HG03095 (cell line): ENCODE measurements around the gene PLAC8.
"Not testable (repeated sequence)": the region's sequence is repeated elsewhere in the genome, so short reads cannot be mapped to it uniquely, and the experiment has no call there.

Experiments
- ATAC-seq: cut with Tn5 transposase; IDR thresholded peaks from one replicate; pipeline ENCODE4 v1.9.1; 2021; ENCODE audit warnings: moderate library complexity; ENCODE audit not compliant: unreplicated experiment

Gene PLAC8

GRCh38 chr4:83074086-83074704 is 40.3 kb downstream of the PLAC8 start:
- peak; percentile 78 for ATAC-seq

DNA sequence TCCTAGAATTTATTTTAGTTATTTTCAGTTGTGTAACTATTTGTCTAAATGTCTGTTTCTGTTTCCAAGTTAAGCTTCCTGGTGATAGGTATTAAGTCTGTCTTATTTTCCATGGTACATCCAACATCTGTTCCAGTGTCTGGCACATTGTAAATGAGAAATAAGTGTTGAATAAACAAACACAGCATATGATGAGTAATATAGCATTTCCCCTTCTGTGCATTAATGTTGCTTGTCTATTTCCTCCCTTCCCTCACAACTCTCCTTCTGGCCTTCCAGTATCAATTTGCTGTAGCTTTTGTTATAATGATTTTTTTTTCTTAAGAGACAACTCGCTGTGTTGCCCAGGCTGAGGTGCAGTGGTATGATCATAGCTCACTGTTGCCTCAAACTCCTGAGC is 43.4 kb downstream of the PLAC8 start:
- no peak for ATAC-seq

GRCh38 chr4:83067058-83067639 is 47.4 kb downstream of the PLAC8 start:
- no peak for ATAC-seq

DNA sequence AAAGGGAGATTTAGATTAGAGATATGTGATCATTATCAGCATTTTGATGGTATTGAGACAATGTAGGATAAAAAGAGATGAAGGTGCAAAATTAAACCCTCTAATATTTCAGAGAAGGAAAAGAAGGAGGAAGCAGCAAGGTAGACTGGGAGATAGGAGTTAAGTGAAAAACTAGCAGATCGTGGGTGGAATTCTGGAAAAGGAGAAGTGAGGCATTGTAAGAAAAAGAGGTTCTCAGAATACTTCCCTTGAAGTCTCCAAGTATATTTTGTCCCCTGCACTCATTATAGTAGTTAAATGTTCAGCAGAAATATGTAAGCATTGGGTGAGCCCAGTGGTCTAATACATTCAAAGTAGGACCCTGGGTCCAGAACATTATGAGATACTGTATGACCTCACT is 49.3 kb downstream of the PLAC8 start:
- ATAC-seq, result no peak

DNA sequence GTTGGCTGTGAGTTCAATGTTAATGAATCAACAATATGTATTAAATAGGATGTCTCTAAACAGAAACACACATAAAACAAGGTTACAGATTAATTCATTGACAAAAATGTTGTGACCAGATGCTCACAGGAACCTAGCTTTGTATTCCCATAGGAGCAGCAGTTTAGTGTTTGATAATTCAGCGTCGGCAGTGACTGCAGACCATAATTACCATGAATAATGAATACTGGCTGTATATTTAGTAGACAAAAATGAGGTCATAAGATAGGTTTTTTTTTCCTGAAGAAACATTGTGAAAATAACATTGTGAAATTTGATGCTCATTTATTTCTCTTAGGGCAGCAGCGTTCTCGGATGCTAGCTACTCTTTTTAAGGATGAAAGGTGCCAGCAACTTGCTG is 51.8 kb downstream of the PLAC8 start:
- no peak for ATAC-seq

GRCh38 chr4:83054928-83055327 is 59.6 kb downstream of the PLAC8 start:
- no peak for ATAC-seq

DNA sequence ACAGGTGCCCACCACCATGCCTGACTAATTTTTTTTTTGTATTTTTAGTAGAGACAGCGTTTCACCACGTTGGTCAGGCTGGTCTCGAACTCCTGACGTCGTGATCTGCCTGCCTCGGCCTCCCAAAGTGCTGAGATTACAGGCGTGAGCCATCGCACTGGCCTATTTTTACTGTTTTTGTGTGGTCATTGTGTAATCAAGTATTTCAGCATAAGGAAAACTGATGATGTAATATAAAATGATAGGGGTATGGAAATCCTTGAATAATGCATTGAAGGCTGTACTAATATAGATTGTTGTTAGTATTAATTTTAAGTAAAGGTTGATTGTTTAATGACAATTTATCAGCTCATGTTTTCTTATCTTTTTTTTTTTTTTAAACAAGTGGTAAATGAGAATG is 65.7 kb downstream of the PLAC8 start:
- not testable (repeated sequence) for ATAC-seq

DNA sequence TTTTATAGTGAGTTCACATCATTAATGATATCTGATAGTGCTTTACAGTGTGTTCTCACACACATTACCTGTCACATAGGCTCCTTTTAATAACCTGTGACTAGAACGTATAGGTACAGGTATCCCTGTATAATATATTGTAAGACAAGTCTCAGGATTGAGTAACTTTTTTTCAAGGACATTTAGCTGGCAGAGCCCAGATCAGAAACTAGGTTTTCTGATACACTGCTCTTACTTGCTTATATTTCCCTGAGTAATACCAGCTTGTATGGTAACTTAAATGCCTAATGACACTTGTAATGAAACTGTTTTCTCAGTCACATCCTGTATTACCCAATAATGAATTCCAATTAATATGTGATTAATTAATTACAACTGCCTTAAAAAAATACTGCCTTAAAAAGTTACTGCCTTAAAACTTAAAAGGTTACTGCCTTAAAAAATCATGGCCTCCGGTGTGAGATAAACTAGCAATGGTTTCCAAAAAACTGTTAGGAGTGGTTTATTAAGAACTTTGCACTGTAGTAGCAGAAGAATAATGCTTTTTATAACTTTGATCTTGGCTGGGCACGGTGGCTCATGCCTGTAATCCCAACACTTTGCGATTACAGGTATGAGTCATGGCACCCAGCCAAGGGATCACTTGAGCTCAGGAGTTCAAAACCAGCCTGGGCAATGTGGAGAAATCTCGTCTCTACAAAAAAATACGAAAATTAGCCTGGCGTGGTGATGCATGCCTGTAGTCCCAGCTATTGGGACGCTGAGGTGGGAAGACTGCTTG is 67.6 kb downstream of the PLAC8 start:
- no peak for ATAC-seq

- ATAC-seq, result no peak
These were observed 70.6 kb downstream of the PLAC8 start for GRCh38 chr4:83043801-83044407.

- ATAC-seq, result not testable (repeated sequence)
These were observed 71.4 kb downstream of the PLAC8 start for GRCh38 chr4:83043157-83043556.

GRCh38 chr4:83040269-83040668 is 74.3 kb downstream of the PLAC8 start:
- ATAC-seq, result no peak
